Measurements from ENCODE around the gene DMRT3.

GRCh38 chr9:1028501-1029190 lies 52.2 kb downstream of the DMRT3 start:
- TF ChIP-seq CTCF (conservative IDR thresholded peaks at IDR 0.05) (no peak), ZFX (IDR thresholded peaks at IDR 0.05) (no peak)

All from C4-2B (cell line).